CD14-positive monocyte (primary cell): Measurements from ENCODE around the gene PHKA2. TPM values are rescaled to one million over a fixed set of nuclear protein-coding genes. Genes with fewer than 3 reads are reported as not detected.

ENCODE experiments used
- DNase-seq, 3 donors: peaks; one replicate each; pipeline ENCODE4 v3.0.0-alpha.2; 2011 to 2022
- H2AFZ ChIP-seq: 2 replicates; pipeline ENCODE4 v1.6.0; 2012; ENCODE audit warnings: mild to moderate bottlenecking, low read depth, low read length, inconsistent platforms; ENCODE audit not compliant: insufficient read depth, poor library complexity, severe bottlenecking
- H3K27ac ChIP-seq, 2 donors: 1 replicate in 1 of 2; 2 replicates in 1 of 2; pipeline ENCODE4 v1.5.1; 2012 to 2013; ENCODE audit warnings: low read length in 2 of 2, control low read depth in 1 of 2, inconsistent platforms in 1 of 2, low read depth in 1 of 2, mild to moderate bottlenecking in 1 of 2
- H3K27me3 ChIP-seq, 2 donors: one replicate each; pipeline versions ENCODE4 v1.6.0 to v1.6.1; 2011 to 2013; ENCODE audit warnings: low read length in 2 of 2; ENCODE audit not compliant: control insufficient read depth in 2 of 2, insufficient read depth in 2 of 2
- H3K36me3 ChIP-seq, 2 donors: replicated peaks in 1 of 2; 1 replicate in 1 of 2; 2 replicates in 1 of 2; pipeline versions ENCODE4 v1.5.1 to v1.6.1; 2012 to 2013; ENCODE audit warnings: low read length in 2 of 2, control low read depth in 1 of 2, inconsistent platforms in 1 of 2, mild to moderate bottlenecking in 1 of 2; ENCODE audit not compliant: insufficient read depth in 2 of 2, control insufficient read depth in 1 of 2
- H3K4me1 ChIP-seq, 2 donors: 1 replicate in 1 of 2; 2 replicates in 1 of 2; pipeline versions ENCODE4 v1.5.1 to v1.6.1; 2012 to 2013; ENCODE audit warnings: low read length in 2 of 2, control low read depth in 1 of 2, inconsistent platforms in 1 of 2, mild to moderate bottlenecking in 1 of 2, moderate library complexity in 1 of 2; ENCODE audit not compliant: insufficient read depth in 2 of 2, control insufficient read depth in 1 of 2
- H3K4me2 ChIP-seq: replicated peaks from 2 replicates; pipeline ENCODE3; 2012; ENCODE audit warnings: low read length, moderate library complexity, mild to moderate bottlenecking; ENCODE audit not compliant: poor library complexity, severe bottlenecking; ENCODE audit errors: extremely low read depth
- H3K4me3 ChIP-seq, 3 experiments: fragments of 200-600 bp in 1 of 3; sonication (generic) in 1 of 3; replicated peaks in 1 of 3; 1 replicate in 2 of 3; 2 replicates in 1 of 3; pipeline ENCODE4 v1.5.1; 2011 to 2013; ENCODE audit warnings: low read length in 3 of 3, mild to moderate bottlenecking in 3 of 3, control low read depth in 2 of 3, low read depth in 2 of 3, inconsistent platforms in 1 of 3, moderate library complexity in 1 of 3
- H3K79me2 ChIP-seq: 2 replicates; pipeline ENCODE4 v1.6.0; 2012; ENCODE audit warnings: mild to moderate bottlenecking, control low read depth, inconsistent platforms, low read length, moderate library complexity; ENCODE audit not compliant: insufficient read depth
- H3K9ac ChIP-seq: 2 replicates; pipeline ENCODE4 v1.6.0; 2017; ENCODE audit warnings: low read length, mild to moderate bottlenecking; ENCODE audit not compliant: insufficient read depth, poor library complexity, severe bottlenecking
- H3K9me3 ChIP-seq, 2 donors: replicated peaks in 1 of 2; 1 replicate in 1 of 2; 2 replicates in 1 of 2; pipeline versions ENCODE4 v1.5.1 to v1.6.1; 2012 to 2013; ENCODE audit warnings: low read length in 2 of 2, control low read depth in 1 of 2; ENCODE audit not compliant: control insufficient read depth in 1 of 2, insufficient read depth in 1 of 2
- H4K20me1 ChIP-seq: 2 replicates; pipeline ENCODE4 v1.6.0; 2012; ENCODE audit warnings: mild to moderate bottlenecking, low read length, control low read depth, moderate library complexity; ENCODE audit not compliant: insufficient read depth
- H3K27ac Mint-ChIP-seq, 7 donors: one replicate each; pipeline ENCODE4 v1.8.0; 2020; ENCODE audit warnings: mild to moderate bottlenecking in 7 of 7, mixed read lengths in 7 of 7, moderate library complexity in 6 of 7, inconsistent platforms in 2 of 7
- H3K27me3 Mint-ChIP-seq, 3 donors: one replicate each; pipeline ENCODE4 v1.8.0; 2021 to 2022; ENCODE audit warnings: low read depth in 3 of 3, mild to moderate bottlenecking in 3 of 3, mixed read lengths in 3 of 3, moderate library complexity in 3 of 3, inconsistent platforms in 1 of 3
- H3K36me3 Mint-ChIP-seq, 2 donors: one replicate each; pipeline ENCODE4 v1.8.0; 2020; ENCODE audit warnings: mixed read lengths in 2 of 2, inconsistent platforms in 1 of 2, mild to moderate bottlenecking in 1 of 2
- H3K4me1 Mint-ChIP-seq: one replicate; pipeline ENCODE4 v1.8.0; 2020; ENCODE audit warnings: mild to moderate bottlenecking, mixed read lengths
- H3K4me3 Mint-ChIP-seq, 2 donors: one replicate each; pipeline ENCODE4 v1.8.0; 2020; ENCODE audit warnings: mild to moderate bottlenecking in 2 of 2, mixed read lengths in 2 of 2, moderate library complexity in 1 of 2
- H3K9me3 Mint-ChIP-seq, 7 donors: one replicate each; pipeline ENCODE4 v1.8.0; 2020 to 2022; ENCODE audit warnings: mixed read lengths in 7 of 7, mild to moderate bottlenecking in 6 of 7, moderate library complexity in 6 of 7, inconsistent platforms in 2 of 7
- CTCF ChIP-seq: fragments of 200-600 bp; IDR thresholded peaks from one replicate; pipeline ENCODE4 v1.8.0; 2022; ENCODE audit warnings: antibody characterized with exemption, mild to moderate bottlenecking
- WGBS: methylation state at CpG from one replicate; pipeline ENCODE4 v1.1.5; 2013; ENCODE audit warnings: missing lambda C conversion rate; ENCODE audit not compliant: insufficient coverage; 5-methylcytosine and 5-hydroxymethylcytosine counted together
- intact Hi-C, 2 donors: fragments of 100-400 bp; cut with micrococcal nuclease; formaldehyde crosslinking; loops; one replicate each; pipeline versions ENCODE4 v1.15.0 to v1.15.1; 2023
- polyA plus RNA-seq, 3 donors: library from polyadenylated mRNA; depleted of rRNA in 1 of 3; unstranded in 2 of 3; stranded (reverse) in 1 of 3; fragments of 300-500 nt in 2 of 3; fragments of >200 nt in 1 of 3; fragmentation: Illumina TruSeq in 2 of 3; gene quantifications; 1 replicate in 2 of 3; 2 replicates in 1 of 3; pipeline ENCODE4 v1.2.3, GENCODE V29; 2012 to 2021

Gene PHKA2
- polyA plus RNA-seq, 3 donors: 8.7 to 63.3 (median 9.1) TPM

- H3K4me2 ChIP-seq: no peak overlapping the region
- peaks cover 55% of the 10 kb centered on the region for H3K79me2 ChIP-seq
- WGBS: 14% methylated on average over 1 of the region's 4 CpGs
- H2AFZ ChIP-seq: no peak overlapping the region
- H3K9ac ChIP-seq: no peak overlapping the region
- peaks cover 0 to 6% of the 10 kb centered on the region in 2 donors for H3K36me3 Mint-ChIP-seq
- H3K27ac Mint-ChIP-seq: peak overlapping the region in 4 of 7 donors; percentile 54 to 72 (median 62)
- peaks cover 43% of the 10 kb centered on the region for H3K4me1 Mint-ChIP-seq
- TF ChIP-seq CTCF: no peak
- H3K27me3 ChIP-seq: peaks cover 0 to 2% of the 10 kb centered on the region in 2 donors
- no peaks in the 10 kb centered on the region for H3K9me3 ChIP-seq
- peaks cover 0 to 2% (median 0%) of the 10 kb centered on the region in 7 donors for H3K9me3 Mint-ChIP-seq
- H3K4me1 ChIP-seq: peaks cover 34 to 45% of the 10 kb centered on the region in 2 donors
- no peak overlapping the region for H3K4me3 ChIP-seq
- intact Hi-C loops: no loop called here
- DNase-seq: no peak
- no peak overlapping the region for H3K4me3 Mint-ChIP-seq
- peaks cover 0 to 11% (median 0%) of the 10 kb centered on the region in 3 donors for H3K27me3 Mint-ChIP-seq
- no peak overlapping the region for H3K27ac ChIP-seq
- H4K20me1 ChIP-seq: no peaks in the 10 kb centered on the region
- no peaks in the 10 kb centered on the region for H3K36me3 ChIP-seq
These were observed 19.9 kb downstream of the PHKA2 start for GRCh38 chrX:18964026-18964425.

- Histone ChIP-seq H2AFZ (no peak overlapping the region), H3K9ac (no peak overlapping the region), H3K4me3 (no peak overlapping the region), H3K79me2 (peaks cover 55% of the 10 kb centered on the region), H3K4me1 (peaks cover 43 to 58% of the 10 kb centered on the region in 2 donors), H3K27ac (peak overlapping the region; percentile 30 to 66), H3K36me3 (no peaks in the 10 kb centered on the region), H4K20me1 (no peaks in the 10 kb centered on the region), H3K4me2 (peak overlapping the region; percentile 34), H3K27me3 (peaks cover 0 to 2% of the 10 kb centered on the region in 2 donors), H3K9me3 (no peaks in the 10 kb centered on the region)
- Mint-ChIP-seq H3K4me1 (peaks cover 54% of the 10 kb centered on the region), H3K9me3 (peaks cover 0 to 2% (median 0%) of the 10 kb centered on the region in 7 donors), H3K27me3 (peaks cover 0 to 11% (median 0%) of the 10 kb centered on the region in 3 donors), H3K27ac (peak overlapping the region; percentile 72 to 93 (median 81)), H3K4me3 (peak overlapping the region in 1 of 2 donors; percentile 39), H3K36me3 (peaks cover 0 to 5% of the 10 kb centered on the region in 2 donors)
- intact Hi-C loops: no loop called here
- TF ChIP-seq CTCF: no peak
- no peak for DNase-seq
These were observed 21.6 kb downstream of the PHKA2 start for GRCh38 chrX:18962329-18962728.
